Stimulated activated naive CD8-positive, alpha-beta T cell treated with anti-CD3 and anti-CD28 coated beads, Interleukin-15, Interleukin-2, amounts not matched to agents 100 ng/mL and 50 ng/mL, for 24 hours (primary cell): Measurements from ENCODE around the gene DGLUCY.
"Not testable (repeated sequence)": the region's sequence is repeated elsewhere in the genome, so short reads cannot be mapped to it uniquely, and the experiment has no call there.

ENCODE experiments used
- H3K27ac Mint-ChIP-seq: one replicate; pipeline ENCODE4 v1.8.0; 2021; ENCODE audit warnings: mild to moderate bottlenecking, mixed read lengths
- H3K27me3 Mint-ChIP-seq: one replicate; pipeline ENCODE4 v1.8.0; 2021; ENCODE audit warnings: mixed read lengths
- H3K36me3 Mint-ChIP-seq: one replicate; pipeline ENCODE4 v1.8.0; 2021; ENCODE audit warnings: low read depth, mixed read lengths
- H3K4me1 Mint-ChIP-seq: one replicate; pipeline ENCODE4 v1.8.0; 2021; ENCODE audit warnings: low read depth, mixed read lengths
- H3K4me3 Mint-ChIP-seq: one replicate; pipeline ENCODE4 v1.8.0; 2021; ENCODE audit warnings: mild to moderate bottlenecking, mixed read lengths
- H3K9me3 Mint-ChIP-seq: one replicate; pipeline ENCODE4 v1.8.0; 2021; ENCODE audit warnings: mixed read lengths

Gene DGLUCY

GRCh38 chr14:91113829-91114078 is at the start of gene DGLUCY:
TSS of gene DGLUCY (plus strand) at chr14:91114073. CDS start at chr14:91160295, 46,222 bp downstream.
- H3K4me1 Mint-ChIP-seq, result peaks cover 69% of the 10 kb centered on the region

GRCh38 chr14:91065266-91065665 is 48.6 kb upstream of the DGLUCY start:
- H3K4me1 Mint-ChIP-seq, result peaks cover 70% of the 10 kb centered on the region
- no peak overlapping the region for H3K4me3 Mint-ChIP-seq
- H3K27me3 Mint-ChIP-seq, result no peaks in the 10 kb centered on the region
- peaks cover 6% of the 10 kb centered on the region for H3K36me3 Mint-ChIP-seq
- H3K9me3 Mint-ChIP-seq, result peaks cover 6% of the 10 kb centered on the region
- H3K27ac Mint-ChIP-seq, result peak overlapping the region; percentile 2

More at GRCh38 chr14:91113829-91114078, at the start of gene DGLUCY:
- Mint-ChIP-seq H3K36me3 (peaks cover 23% of the 10 kb centered on the region), H3K27ac (peak within 1 kb of the TSS; percentile 95), H3K27me3 (no peaks in the 10 kb centered on the region), H3K9me3 (no peaks in the 10 kb centered on the region), H3K4me3 (peak within 1 kb of the TSS; percentile 97)

- peak overlapping the region; percentile 45 for H3K4me3 Mint-ChIP-seq
- H3K4me1 Mint-ChIP-seq, result peaks cover 70% of the 10 kb centered on the region
Measured at GRCh38 chr14:91067186-91067585, 46.7 kb upstream of the DGLUCY start.

GRCh38 chr14:91068642-91069041 is 45.2 kb upstream of the DGLUCY start:
- H3K27me3 Mint-ChIP-seq, result no peaks in the 10 kb centered on the region
- peak overlapping the region; percentile 46 for H3K4me3 Mint-ChIP-seq
- peaks cover 3% of the 10 kb centered on the region for H3K9me3 Mint-ChIP-seq
- peaks cover 58% of the 10 kb centered on the region for H3K4me1 Mint-ChIP-seq
- peak overlapping the region; percentile 77 for H3K27ac Mint-ChIP-seq
- H3K36me3 Mint-ChIP-seq, result peaks cover 6% of the 10 kb centered on the region

More at GRCh38 chr14:91067186-91067585, 46.7 kb upstream of the DGLUCY start:
- peaks cover 6% of the 10 kb centered on the region for H3K36me3 Mint-ChIP-seq
- peaks cover 6% of the 10 kb centered on the region for H3K9me3 Mint-ChIP-seq
- H3K27me3 Mint-ChIP-seq, result no peaks in the 10 kb centered on the region
- peak overlapping the region; percentile 91 for H3K27ac Mint-ChIP-seq

- no peak overlapping the region for H3K4me3 Mint-ChIP-seq
- no peaks in the 10 kb centered on the region for H3K9me3 Mint-ChIP-seq
- H3K27ac Mint-ChIP-seq, result no peak overlapping the region
- H3K36me3 Mint-ChIP-seq, result peaks cover 3% of the 10 kb centered on the region
- H3K4me1 Mint-ChIP-seq, result peaks cover 41% of the 10 kb centered on the region
- H3K27me3 Mint-ChIP-seq, result no peaks in the 10 kb centered on the region
Measured at GRCh38 chr14:91070572-91070971, 43.3 kb upstream of the DGLUCY start.

- Mint-ChIP-seq H3K27ac (no peak overlapping the region), H3K36me3 (no peaks in the 10 kb centered on the region), H3K27me3 (no peaks in the 10 kb centered on the region), H3K4me3 (no peak overlapping the region), H3K9me3 (no peaks in the 10 kb centered on the region), H3K4me1 (peaks cover 29% of the 10 kb centered on the region)
Measured at GRCh38 chr14:91075553-91075952, 38.3 kb upstream of the DGLUCY start.

- no peaks in the 10 kb centered on the region for H3K9me3 Mint-ChIP-seq
- peak overlapping the region; percentile 65 for H3K4me3 Mint-ChIP-seq
- peaks cover 29% of the 10 kb centered on the region for H3K4me1 Mint-ChIP-seq
- H3K27me3 Mint-ChIP-seq, result no peaks in the 10 kb centered on the region
- H3K36me3 Mint-ChIP-seq, result no peaks in the 10 kb centered on the region
- H3K27ac Mint-ChIP-seq, result peak overlapping the region; percentile 83
Measured at GRCh38 chr14:91078095-91078737, 35.7 kb upstream of the DGLUCY start.

- no peaks in the 10 kb centered on the region for H3K36me3 Mint-ChIP-seq
- no peak overlapping the region for H3K27ac Mint-ChIP-seq
- H3K4me3 Mint-ChIP-seq, result no peak overlapping the region
- no peaks in the 10 kb centered on the region for H3K9me3 Mint-ChIP-seq
- no peaks in the 10 kb centered on the region for H3K27me3 Mint-ChIP-seq
- peaks cover 29% of the 10 kb centered on the region for H3K4me1 Mint-ChIP-seq
Measured at GRCh38 chr14:91080071-91080470, 33.8 kb upstream of the DGLUCY start.

- no peak overlapping the region for H3K4me3 Mint-ChIP-seq
- no peaks in the 10 kb centered on the region for H3K27me3 Mint-ChIP-seq
- H3K36me3 Mint-ChIP-seq, result no peaks in the 10 kb centered on the region
- H3K27ac Mint-ChIP-seq, result no peak overlapping the region
- H3K9me3 Mint-ChIP-seq, result no peaks in the 10 kb centered on the region
- H3K4me1 Mint-ChIP-seq, result peaks cover 22% of the 10 kb centered on the region
Measured at GRCh38 chr14:91082282-91082681, 31.6 kb upstream of the DGLUCY start.

- H3K36me3 Mint-ChIP-seq, result no peaks in the 10 kb centered on the region
- H3K27me3 Mint-ChIP-seq, result no peaks in the 10 kb centered on the region
- H3K27ac Mint-ChIP-seq, result no peak overlapping the region
- H3K4me3 Mint-ChIP-seq, result no peak overlapping the region
- H3K9me3 Mint-ChIP-seq, result no peaks in the 10 kb centered on the region
- peaks cover 14% of the 10 kb centered on the region for H3K4me1 Mint-ChIP-seq
Measured at GRCh38 chr14:91084516-91084915, 29.4 kb upstream of the DGLUCY start.

- not testable (repeated sequence) for H3K4me3 Mint-ChIP-seq, H3K9me3 Mint-ChIP-seq, H3K4me1 Mint-ChIP-seq, H3K36me3 Mint-ChIP-seq, H3K27ac Mint-ChIP-seq, H3K27me3 Mint-ChIP-seq
Measured at GRCh38 chr14:91087470-91087869, 26.4 kb upstream of the DGLUCY start.

GRCh38 chr14:91088585-91089235 is 25.2 kb upstream of the DGLUCY start:
- Mint-ChIP-seq H3K27ac (no peak overlapping the region), H3K4me1 (peaks cover 9% of the 10 kb centered on the region), H3K9me3 (no peaks in the 10 kb centered on the region), H3K36me3 (no peaks in the 10 kb centered on the region), H3K4me3 (no peak overlapping the region), H3K27me3 (no peaks in the 10 kb centered on the region)

GRCh38 chr14:91089958-91090535 is 23.8 kb upstream of the DGLUCY start:
- Mint-ChIP-seq H3K36me3 (no peaks in the 10 kb centered on the region), H3K27me3 (no peaks in the 10 kb centered on the region), H3K4me1 (peaks cover 9% of the 10 kb centered on the region), H3K4me3 (no peak overlapping the region), H3K9me3 (no peaks in the 10 kb centered on the region), H3K27ac (no peak overlapping the region)

GRCh38 chr14:91090743-91091142 is 23.1 kb upstream of the DGLUCY start:
- Mint-ChIP-seq H3K4me1 (peaks cover 9% of the 10 kb centered on the region), H3K27ac (no peak overlapping the region), H3K27me3 (no peaks in the 10 kb centered on the region), H3K4me3 (no peak overlapping the region), H3K36me3 (no peaks in the 10 kb centered on the region), H3K9me3 (no peaks in the 10 kb centered on the region)

GRCh38 chr14:91092073-91092472 is 21.8 kb upstream of the DGLUCY start:
- H3K27me3 Mint-ChIP-seq, result no peaks in the 10 kb centered on the region
- H3K27ac Mint-ChIP-seq, result no peak overlapping the region

More at GRCh38 chr14:91092073-91092472, 21.8 kb upstream of the DGLUCY start:
- H3K9me3 Mint-ChIP-seq, result no peaks in the 10 kb centered on the region
- no peak overlapping the region for H3K4me3 Mint-ChIP-seq
- no peaks in the 10 kb centered on the region for H3K36me3 Mint-ChIP-seq
- H3K4me1 Mint-ChIP-seq, result peaks cover 8% of the 10 kb centered on the region
